ENCODE results near the gene FAM120B. TPM values are rescaled to one million over a fixed set of nuclear protein-coding genes. Genes with fewer than 3 reads are reported as not detected.

Gene FAM120B
- total and polyA plus RNA-seq, 2 experiments from 2014 or later: 17.1 to 29.1 TPM

DNA sequence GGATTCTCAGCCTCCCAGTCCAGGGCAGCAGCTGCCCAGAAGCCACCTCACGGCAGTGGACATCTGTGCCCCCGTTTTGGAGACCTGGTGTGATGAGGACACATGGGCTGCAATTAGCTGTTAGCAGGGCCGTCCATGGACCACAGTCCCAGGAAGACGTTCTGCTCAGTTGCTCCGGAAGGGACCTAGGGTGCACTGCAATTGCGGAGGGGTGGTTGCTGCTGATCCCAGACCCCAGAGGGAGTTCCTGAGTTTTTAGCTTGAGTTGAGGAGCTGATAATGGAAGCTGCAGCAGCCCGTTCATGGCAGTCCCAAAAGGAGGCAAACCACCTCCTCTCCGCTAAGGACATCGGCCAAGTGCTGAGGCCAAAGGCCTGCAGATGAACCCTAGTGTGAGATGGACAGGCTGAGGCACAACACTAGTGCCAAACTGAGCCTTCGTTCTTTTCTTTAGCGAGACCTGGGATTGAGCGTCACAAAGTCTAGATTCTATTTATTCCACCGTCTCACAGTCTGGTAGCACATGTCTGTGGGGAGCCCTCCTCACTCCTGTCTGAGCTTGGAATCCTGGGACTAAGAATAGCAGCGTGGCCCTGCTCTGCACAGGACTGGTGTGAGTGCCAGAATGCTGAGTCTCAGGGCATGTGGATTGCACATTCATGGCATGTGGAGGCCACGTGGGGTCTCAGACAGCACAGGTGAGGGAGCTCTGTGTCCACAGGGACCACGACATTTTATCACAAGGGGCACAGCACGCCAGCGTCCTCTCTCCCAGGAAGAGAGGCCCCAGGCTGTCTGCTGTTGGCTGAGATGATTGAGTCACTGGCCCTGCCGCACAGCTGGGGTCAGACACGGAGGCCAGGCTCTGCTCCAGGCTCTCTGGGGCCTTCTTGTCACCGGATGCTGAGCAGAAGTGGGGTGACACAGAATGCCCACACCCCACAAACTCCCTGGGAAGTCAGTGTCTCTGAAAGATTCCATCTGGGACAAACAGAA lies 133.1 kb downstream of the FAM120B start:
- in situ Hi-C loops (cut with MboI): no loop called here

DNA sequence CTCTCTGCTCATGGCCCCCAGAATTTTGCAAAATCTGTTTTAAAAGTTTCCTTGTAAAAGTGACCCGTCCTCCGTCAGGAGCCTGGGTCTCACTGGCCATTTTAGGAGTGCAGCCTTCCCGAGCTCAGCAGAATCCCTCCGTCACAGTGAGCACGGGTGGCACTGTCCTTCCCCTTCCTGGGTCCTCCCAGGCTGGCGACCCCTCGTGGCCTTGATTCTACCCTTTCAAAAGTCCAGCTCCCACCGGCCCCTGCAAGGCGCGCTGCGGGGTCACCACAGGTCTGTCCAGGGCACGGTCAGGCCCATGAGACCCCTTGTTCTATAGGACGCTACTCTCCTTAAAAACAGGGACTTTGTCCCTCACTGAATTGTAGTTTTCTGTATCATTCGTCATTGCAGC lies 133.9 kb downstream of the FAM120B start:
- Histone ChIP-seq H3K4me2 (ENCODE audit: unreplicated experiment) (no peak overlapping the region), H3K9me2 (ENCODE audit: insufficient read depth) (no peaks in the 10 kb centered on the region), H2AFZ (no peak overlapping the region), H3K9ac (no peak overlapping the region), H3K27ac (no peak overlapping the region), H3F3A (ENCODE audit: insufficient read depth) (0 out of 2 replicates have a peak, but pooled peaks cover 4% of the 10 kb centered on the region), H3K79me2 (ENCODE audit: insufficient read depth) (no peaks in the 10 kb centered on the region), H4K20me1 (ENCODE audit: insufficient read depth) (no peaks in the 10 kb centered on the region), H3K4me1 (ENCODE audit: insufficient read depth) (peaks cover 6% of the 10 kb centered on the region), H3K27me3 (replicated peaks; ENCODE audit: insufficient read depth) (no peaks in the 10 kb centered on the region), H3K36me3 (ENCODE audit: low read depth) (no peaks in the 10 kb centered on the region), H3K9me3 (ENCODE audit: low read depth) (no peaks in the 10 kb centered on the region), H3K4me3 (no peak overlapping the region)
- no peak for TF ChIP-seq EZH2phosphoT487 (IDR thresholded peaks at IDR 0.05; ENCODE audit: insufficient read depth, low read depth)
- no peak for TF ChIP-seq EZH2 (IDR thresholded peaks at IDR 0.05; ENCODE audit: insufficient read depth, poor library complexity, severe bottlenecking)
- in situ Hi-C loops (cut with MboI): no loop called here
- DNase-seq: no peak
- 92% methylated on average over 14 of the region's 14 CpGs for WGBS, 2 experiments (ENCODE audit: low coverage in 1 of 2, low lambda C conversion rate in 2 of 2, missing lambda C conversion rate in 2 of 2)

More for the DNA sequence above, 133.1 kb downstream of the FAM120B start:
- Histone ChIP-seq H3K27me3 (replicated peaks; ENCODE audit: insufficient read depth) (no peaks in the 10 kb centered on the region), H3F3A (ENCODE audit: insufficient read depth) (0 out of 2 replicates have a peak, but pooled peaks cover 4% of the 10 kb centered on the region), H3K4me2 (ENCODE audit: unreplicated experiment) (no peak overlapping the region), H3K9me3 (ENCODE audit: low read depth) (no peaks in the 10 kb centered on the region), H3K4me1 (ENCODE audit: insufficient read depth) (peaks cover 6% of the 10 kb centered on the region), H4K20me1 (ENCODE audit: insufficient read depth) (no peaks in the 10 kb centered on the region), H3K27ac (no peak overlapping the region), H3K9me2 (ENCODE audit: insufficient read depth) (no peaks in the 10 kb centered on the region), H2AFZ (no peak overlapping the region), H3K9ac (no peak overlapping the region), H3K4me3 (no peak overlapping the region), H3K79me2 (ENCODE audit: insufficient read depth) (no peaks in the 10 kb centered on the region), H3K36me3 (ENCODE audit: low read depth) (no peaks in the 10 kb centered on the region)
- no peak for DNase-seq
- TF ChIP-seq EZH2 (IDR thresholded peaks at IDR 0.05; ENCODE audit: insufficient read depth, poor library complexity, severe bottlenecking) (no peak), EZH2phosphoT487 (IDR thresholded peaks at IDR 0.05; ENCODE audit: insufficient read depth, low read depth) (no peak)
- 84 to 90% methylated on average over 19 to 21 of the region's 21 CpGs for WGBS, 2 experiments (ENCODE audit: low coverage in 1 of 2, low lambda C conversion rate in 2 of 2, missing lambda C conversion rate in 2 of 2)

DNA sequence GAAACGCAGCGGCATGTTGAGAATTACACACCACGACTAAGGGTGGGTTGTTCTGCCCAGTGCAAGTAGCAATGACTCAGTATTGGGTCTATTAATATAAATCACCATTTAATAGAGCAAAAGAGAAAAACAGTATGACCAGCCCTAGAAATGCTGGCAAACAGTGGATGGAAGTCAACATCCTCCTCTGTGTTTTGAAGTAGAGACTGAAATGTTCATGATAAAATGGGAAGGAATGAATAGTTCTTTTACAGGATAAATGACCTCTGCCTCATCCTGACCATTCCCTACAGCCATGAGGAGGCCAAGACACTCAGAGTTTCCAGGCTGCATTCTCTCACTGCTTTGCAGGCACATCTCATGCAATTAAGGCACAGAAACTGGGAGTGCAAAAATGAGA lies 134.8 kb downstream of the FAM120B start:
- Histone ChIP-seq H3K4me3 (no peak overlapping the region), H3K9ac (no peak overlapping the region), H3K9me3 (ENCODE audit: low read depth) (no peaks in the 10 kb centered on the region), H3K9me2 (ENCODE audit: insufficient read depth) (no peaks in the 10 kb centered on the region), H3K4me1 (ENCODE audit: insufficient read depth) (peaks cover 6% of the 10 kb centered on the region), H3K27ac (no peak overlapping the region), H3K79me2 (ENCODE audit: insufficient read depth) (no peaks in the 10 kb centered on the region), H2AFZ (no peak overlapping the region), H3K27me3 (replicated peaks; ENCODE audit: insufficient read depth) (no peaks in the 10 kb centered on the region), H3K4me2 (ENCODE audit: unreplicated experiment) (no peak overlapping the region), H3F3A (ENCODE audit: insufficient read depth) (0 out of 2 replicates have a peak, but pooled peaks cover 4% of the 10 kb centered on the region), H4K20me1 (ENCODE audit: insufficient read depth) (no peaks in the 10 kb centered on the region), H3K36me3 (ENCODE audit: low read depth) (no peaks in the 10 kb centered on the region)
- peak; percentile 59 for DNase-seq
- TF ChIP-seq EZH2phosphoT487 (IDR thresholded peaks at IDR 0.05; ENCODE audit: insufficient read depth, low read depth) (no peak), EZH2 (IDR thresholded peaks at IDR 0.05; ENCODE audit: insufficient read depth, poor library complexity, severe bottlenecking) (no peak)
- in situ Hi-C loops (cut with MboI): no loop called here
- WGBS, 2 experiments (ENCODE audit: low coverage in 1 of 2, low lambda C conversion rate in 2 of 2, missing lambda C conversion rate in 2 of 2): 57 to 78% methylated on average over 3 of the region's 3 CpGs

DNA sequence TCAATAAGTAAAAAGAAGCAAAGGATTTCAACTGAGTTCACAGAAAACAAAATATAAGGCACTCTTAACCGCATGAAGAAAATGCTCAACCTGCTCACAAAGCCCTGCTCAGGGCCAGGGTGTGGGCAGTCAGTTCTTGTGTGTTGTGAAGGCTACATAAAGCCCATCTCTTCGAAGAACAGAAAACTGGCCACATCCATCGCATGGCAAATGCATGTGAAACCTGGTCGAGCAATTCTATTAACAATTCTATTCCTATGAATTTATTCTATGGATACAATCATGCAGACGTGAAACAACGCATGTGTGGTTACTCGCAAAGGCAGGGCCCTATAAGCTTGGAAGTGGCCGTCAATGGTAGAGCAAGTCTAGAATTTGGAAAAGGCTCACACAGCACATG lies 136.0 kb downstream of the FAM120B start:
- TF ChIP-seq EZH2phosphoT487 (IDR thresholded peaks at IDR 0.05; ENCODE audit: insufficient read depth, low read depth) (no peak), EZH2 (IDR thresholded peaks at IDR 0.05; ENCODE audit: insufficient read depth, poor library complexity, severe bottlenecking) (no peak)
- in situ Hi-C loops (cut with MboI): no loop called here
- H3K4me1 ChIP-seq (ENCODE audit: insufficient read depth): peaks cover 6% of the 10 kb centered on the region
- no peak overlapping the region for H2AFZ ChIP-seq
- 0 out of 2 replicates have a peak, but pooled peaks cover 4% of the 10 kb centered on the region for H3F3A ChIP-seq (ENCODE audit: insufficient read depth)
- no peak for DNase-seq
- 93 to 96% methylated on average over 8 of the region's 8 CpGs for WGBS, 2 experiments (ENCODE audit: low coverage in 1 of 2, low lambda C conversion rate in 2 of 2, missing lambda C conversion rate in 2 of 2)
- H3K9me3 ChIP-seq (ENCODE audit: low read depth): no peaks in the 10 kb centered on the region
- H3K9ac ChIP-seq: no peak overlapping the region
- H3K36me3 ChIP-seq (ENCODE audit: low read depth): no peaks in the 10 kb centered on the region
- H3K27ac ChIP-seq: no peak overlapping the region
- no peak overlapping the region for H3K4me3 ChIP-seq
- no peak overlapping the region for H3K4me2 ChIP-seq (ENCODE audit: unreplicated experiment)
- no peaks in the 10 kb centered on the region for H3K27me3 ChIP-seq (replicated peaks; ENCODE audit: insufficient read depth)
- no peaks in the 10 kb centered on the region for H3K9me2 ChIP-seq (ENCODE audit: insufficient read depth)
- H3K79me2 ChIP-seq (ENCODE audit: insufficient read depth): no peaks in the 10 kb centered on the region
- H4K20me1 ChIP-seq (ENCODE audit: insufficient read depth): no peaks in the 10 kb centered on the region
